ENCODE measurements around the gene MKNK2.

The MKNK2 gene

GRCh38 chr19:2079865-2080301 lies 28.8 kb upstream of the MKNK2 start:
- DNase-seq = no peak

GRCh38 chr19:2079076-2079864 lies 28.2 kb upstream of the MKNK2 start:
- no peak for DNase-seq

- DNase-seq = no peak
These were observed 27.0 kb upstream of the MKNK2 start for GRCh38 chr19:2077833-2078619.

- no peak for DNase-seq
These were observed 26.4 kb upstream of the MKNK2 start for GRCh38 chr19:2077398-2077797.

GRCh38 chr19:2076526-2076944 lies 25.5 kb upstream of the MKNK2 start:
- DNase-seq = no peak

- no peak for DNase-seq
These were observed 21.9 kb upstream of the MKNK2 start for GRCh38 chr19:2072757-2073551.

- no peak for DNase-seq
These were observed 20.1 kb upstream of the MKNK2 start for GRCh38 chr19:2070986-2071673.

GRCh38 chr19:2070436-2070827 lies 19.4 kb upstream of the MKNK2 start:
- no peak for DNase-seq

GRCh38 chr19:2064788-2065524 lies 13.9 kb upstream of the MKNK2 start:
- DNase-seq = no peak

- DNase-seq = no peak
These were observed 13.3 kb upstream of the MKNK2 start for GRCh38 chr19:2064395-2064787.

GRCh38 chr19:2063824-2064223 lies 12.8 kb upstream of the MKNK2 start:
- DNase-seq = no peak

GRCh38 chr19:2062770-2063169 lies 11.7 kb upstream of the MKNK2 start:
- no peak for DNase-seq

- DNase-seq = no peak
These were observed 11.3 kb upstream of the MKNK2 start for GRCh38 chr19:2062389-2062729.

GRCh38 chr19:2061495-2062388 lies 10.7 kb upstream of the MKNK2 start:
- DNase-seq = peak; percentile 100

- no peak for DNase-seq
These were observed 9.9 kb upstream of the MKNK2 start for GRCh38 chr19:2060884-2061494.

- peak; percentile 55 for DNase-seq
These were observed 8.6 kb upstream of the MKNK2 start for GRCh38 chr19:2059422-2060201.

GRCh38 chr19:2058570-2059421 lies 7.8 kb upstream of the MKNK2 start:
- no peak for DNase-seq
